HEK293 (cell line): Measurements from ENCODE around the gene UBE2G2.

Source experiments
- BCL11A ChIP-seq: fragments of 450-650 bp; formaldehyde crosslinking; IDR thresholded peaks from 2 replicates; pipeline ENCODE4 v1.5.1; 2016; ENCODE audit warnings: low read depth, missing biosample characterization, missing genetic modification characterization
- CTCF ChIP-seq: fragments of 450-650 bp; formaldehyde crosslinking; IDR thresholded peaks from 2 replicates; pipeline ENCODE4 v1.5.1; 2016; ENCODE audit warnings: missing biosample characterization, missing genetic modification characterization
- KLF9 ChIP-seq: fragments of 450-650 bp; formaldehyde crosslinking; IDR thresholded peaks from 2 replicates; pipeline ENCODE4 v1.5.1; 2016; ENCODE audit warnings: missing biosample characterization, missing genetic modification characterization, low read depth
- REST ChIP-seq: fragments of 450-650 bp; formaldehyde crosslinking; IDR thresholded peaks from 2 replicates; pipeline ENCODE4 v1.5.1; 2016; ENCODE audit warnings: missing biosample characterization, missing genetic modification characterization
- TRIM28 ChIP-seq: IDR thresholded peaks from 2 replicates; pipeline ENCODE4 v1.6.1; 2011; ENCODE audit warnings: low read length, control low read depth, borderline replicate concordance
- YY1 ChIP-seq: fragments of 450-650 bp; formaldehyde crosslinking; IDR thresholded peaks from 2 replicates; pipeline ENCODE4 v1.5.1; 2018; ENCODE audit warnings: missing biosample characterization, missing genetic modification characterization
- ZBTB1 ChIP-seq: fragments of 450-650 bp; formaldehyde crosslinking; IDR thresholded peaks from 2 replicates; pipeline ENCODE4 v1.5.1; 2016; ENCODE audit warnings: missing biosample characterization, missing genetic modification characterization
- ZBTB20 ChIP-seq: fragments of 450-650 bp; formaldehyde crosslinking; IDR thresholded peaks from 2 replicates; pipeline ENCODE4 v1.5.1; 2016; ENCODE audit warnings: missing biosample characterization, missing genetic modification characterization
- ZBTB21 ChIP-seq: fragments of 450-650 bp; formaldehyde crosslinking; IDR thresholded peaks from 2 replicates; pipeline ENCODE4 v1.5.1; 2017; ENCODE audit warnings: missing biosample characterization, missing genetic modification characterization
- ZNF133 ChIP-seq: fragments of 450-650 bp; formaldehyde crosslinking; IDR thresholded peaks from 2 replicates; pipeline ENCODE4 v1.5.1; 2016; ENCODE audit warnings: missing biosample characterization, missing genetic modification characterization
- ZNF404 ChIP-seq: fragments of 450-650 bp; formaldehyde crosslinking; IDR thresholded peaks from 2 replicates; pipeline ENCODE4 v1.5.1; 2017; ENCODE audit warnings: missing biosample characterization, missing genetic modification characterization
- ZNF768 ChIP-seq: fragments of 450-650 bp; formaldehyde crosslinking; IDR thresholded peaks from 2 replicates; pipeline ENCODE4 v1.5.1; 2018; ENCODE audit warnings: missing biosample characterization, mild to moderate bottlenecking, missing genetic modification characterization

GRCh38 chr21:44732263-44732662 is 69.4 kb downstream of the UBE2G2 start:
- TF ChIP-seq YY1 (tag by site-specific recombination) (no peak), ZBTB21 (tag by site-specific recombination) (no peak), ZNF768 (no peak), TRIM28 (no peak), CTCF (tag by site-specific recombination) (no peak), KLF9 (tag by site-specific recombination) (no peak), ZNF133 (tag by site-specific recombination) (no peak), BCL11A (tag by site-specific recombination) (no peak), ZNF404 (tag by site-specific recombination) (no peak), REST (tag by site-specific recombination) (no peak), ZBTB20 (tag by site-specific recombination) (no peak), ZBTB1 (tag by site-specific recombination) (no peak)
